ENCODE results near the gene STEAP3.

The STEAP3 gene

GRCh38 chr2:119308793-119309330, 85.2 kb downstream of the STEAP3 start:
- H3K79me2 ChIP-seq (ENCODE audit: low read length): no peaks in the 10 kb centered on the region
- H3K4me1 ChIP-seq (ENCODE audit: low read length): no peaks in the 10 kb centered on the region
- no peaks in the 10 kb centered on the region for H3K9me3 ChIP-seq (ENCODE audit: insufficient read depth, low read length)
- H3K36me3 ChIP-seq (replicated peaks; ENCODE audit: low read depth, low read length): no peaks in the 10 kb centered on the region
- H3K27ac ChIP-seq (ENCODE audit: low read length): no peak overlapping the region
- TF ChIP-seq EZH2phosphoT487 (IDR thresholded peaks at IDR 0.05; ENCODE audit: low read depth) (no peak), CTCF (IDR thresholded peaks at IDR 0.05; ENCODE audit: low read depth, low read length) (no peak)
- H4K20me1 ChIP-seq (ENCODE audit: insufficient read depth, low read length): no peaks in the 10 kb centered on the region
- H3K27me3 ChIP-seq (ENCODE audit: low read depth, low read length): no peaks in the 10 kb centered on the region
- no peak overlapping the region for H3K4me2 ChIP-seq (ENCODE audit: low read length)
- H3K4me3 ChIP-seq (ENCODE audit: low read length): no peak overlapping the region
- H3K9ac ChIP-seq (ENCODE audit: low read length): no peak overlapping the region
- no peak overlapping the region for H2AFZ ChIP-seq (ENCODE audit: low read depth, low read length)

DNA sequence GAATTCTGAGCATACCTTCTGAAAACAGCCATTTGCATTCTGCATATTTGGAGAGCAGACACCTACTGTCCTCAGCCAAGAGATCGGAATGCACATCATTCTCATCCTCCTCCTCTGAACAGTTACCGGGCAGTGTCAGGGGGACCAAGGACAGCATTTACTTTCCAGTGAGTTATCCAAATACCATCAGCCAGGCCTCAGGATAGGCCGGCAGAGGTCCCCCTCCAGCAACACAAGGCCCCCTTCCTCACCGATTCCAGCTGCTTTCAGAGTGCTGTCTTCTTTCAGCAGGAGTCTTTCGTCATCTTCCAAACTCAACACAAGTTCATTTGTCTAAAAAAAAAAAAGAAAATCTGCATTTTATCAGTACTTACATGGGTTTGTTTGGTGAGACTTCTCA, 87.7 kb downstream of the STEAP3 start:
- Histone ChIP-seq H3K36me3 (replicated peaks; ENCODE audit: low read depth, low read length) (no peaks in the 10 kb centered on the region), H3K27ac (ENCODE audit: low read length) (no peak overlapping the region), H3K79me2 (ENCODE audit: low read length) (no peaks in the 10 kb centered on the region), H3K4me3 (ENCODE audit: low read length) (no peak overlapping the region), H3K9ac (ENCODE audit: low read length) (no peak overlapping the region), H4K20me1 (ENCODE audit: insufficient read depth, low read length) (no peaks in the 10 kb centered on the region), H3K27me3 (ENCODE audit: low read depth, low read length) (no peaks in the 10 kb centered on the region), H3K4me1 (ENCODE audit: low read length) (no peaks in the 10 kb centered on the region), H2AFZ (ENCODE audit: low read depth, low read length) (no peak overlapping the region), H3K4me2 (ENCODE audit: low read length) (no peak overlapping the region), H3K9me3 (ENCODE audit: insufficient read depth, low read length) (no peaks in the 10 kb centered on the region)
- no peak for TF ChIP-seq CTCF (IDR thresholded peaks at IDR 0.05; ENCODE audit: low read depth, low read length)
- TF ChIP-seq EZH2phosphoT487 (IDR thresholded peaks at IDR 0.05; ENCODE audit: low read depth): no peak

DNA sequence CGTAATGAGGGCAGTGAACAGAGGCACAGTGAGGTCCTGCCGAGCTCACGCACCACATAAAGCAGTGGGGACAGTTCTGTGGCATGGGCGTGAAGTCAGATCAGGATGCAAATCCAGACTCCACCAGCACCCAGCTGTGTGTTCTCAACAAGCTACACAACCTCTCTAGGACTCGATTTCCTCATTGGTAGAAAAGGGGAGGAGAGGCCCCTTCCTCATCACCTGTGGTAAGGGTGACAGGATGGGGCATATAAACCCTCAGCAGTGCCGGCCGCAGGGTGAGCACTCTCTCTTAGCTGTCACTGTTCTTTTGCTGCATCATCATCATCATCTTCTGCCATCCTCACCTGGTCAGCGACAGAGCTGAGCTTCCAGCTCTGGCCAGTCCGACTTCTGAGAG, 88.2 kb downstream of the STEAP3 start:
- Histone ChIP-seq H3K9ac (ENCODE audit: low read length) (no peak overlapping the region), H3K27me3 (ENCODE audit: low read depth, low read length) (no peaks in the 10 kb centered on the region), H4K20me1 (ENCODE audit: insufficient read depth, low read length) (no peaks in the 10 kb centered on the region), H3K4me2 (ENCODE audit: low read length) (no peak overlapping the region), H2AFZ (ENCODE audit: low read depth, low read length) (no peak overlapping the region), H3K4me1 (ENCODE audit: low read length) (no peaks in the 10 kb centered on the region), H3K4me3 (ENCODE audit: low read length) (no peak overlapping the region), H3K36me3 (replicated peaks; ENCODE audit: low read depth, low read length) (no peaks in the 10 kb centered on the region), H3K79me2 (ENCODE audit: low read length) (no peaks in the 10 kb centered on the region), H3K9me3 (ENCODE audit: insufficient read depth, low read length) (no peaks in the 10 kb centered on the region), H3K27ac (ENCODE audit: low read length) (no peak overlapping the region)
- TF ChIP-seq EZH2phosphoT487 (IDR thresholded peaks at IDR 0.05; ENCODE audit: low read depth) (no peak), CTCF (IDR thresholded peaks at IDR 0.05; ENCODE audit: low read depth, low read length) (no peak)
